H54 (cell line): Measurements from ENCODE around the gene DGKB.

Experiments used
- DNase-seq: peaks from one replicate; pipeline ENCODE4 v3.0.0; 2011; ENCODE audit warnings: low spot score, mixed read lengths; ENCODE audit not compliant: insufficient read length
- FAIRE-seq: peaks from 3 replicates; lab custom pipeline; 2011; peaks lifted over from hg19 to GRCh38; lab: Jason Lieb, UNC
- POLR2A ChIP-seq: IDR thresholded peaks from 2 replicates; pipeline ENCODE4 v1.6.1; 2011; ENCODE audit warnings: low read depth, mild to moderate bottlenecking, low read length

The DGKB gene

GRCh38 chr7:14773729-14774271 is 128.8 kb downstream of the DGKB start:
- TF ChIP-seq POLR2A: no peak
- FAIRE-seq: peak; percentile 64
- no peak for DNase-seq

DNA sequence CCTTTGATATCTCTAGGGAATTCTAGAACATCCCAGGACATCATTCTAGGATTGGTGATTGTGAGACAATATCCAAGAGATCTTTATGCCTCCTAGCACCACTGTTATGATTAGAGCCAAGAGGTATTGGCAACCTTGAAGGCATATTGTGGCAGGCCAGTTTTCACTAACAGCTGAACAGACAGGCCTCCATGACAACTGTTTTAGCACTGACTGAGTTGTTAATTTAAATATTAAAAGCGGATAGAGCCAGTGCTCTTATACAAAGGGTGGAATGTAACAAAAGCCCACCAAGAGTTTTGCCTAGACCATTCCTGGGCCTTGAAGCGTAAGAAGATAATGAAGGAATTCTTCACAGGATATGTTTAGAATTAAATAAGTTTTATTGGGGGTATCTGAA is 131.9 kb downstream of the DGKB start:
- no peak for FAIRE-seq
- TF ChIP-seq POLR2A: no peak
- no peak for DNase-seq

GRCh38 chr7:14769261-14769660 is 133.3 kb downstream of the DGKB start:
- DNase-seq (no peak), FAIRE-seq (peak; percentile 65)

DNA sequence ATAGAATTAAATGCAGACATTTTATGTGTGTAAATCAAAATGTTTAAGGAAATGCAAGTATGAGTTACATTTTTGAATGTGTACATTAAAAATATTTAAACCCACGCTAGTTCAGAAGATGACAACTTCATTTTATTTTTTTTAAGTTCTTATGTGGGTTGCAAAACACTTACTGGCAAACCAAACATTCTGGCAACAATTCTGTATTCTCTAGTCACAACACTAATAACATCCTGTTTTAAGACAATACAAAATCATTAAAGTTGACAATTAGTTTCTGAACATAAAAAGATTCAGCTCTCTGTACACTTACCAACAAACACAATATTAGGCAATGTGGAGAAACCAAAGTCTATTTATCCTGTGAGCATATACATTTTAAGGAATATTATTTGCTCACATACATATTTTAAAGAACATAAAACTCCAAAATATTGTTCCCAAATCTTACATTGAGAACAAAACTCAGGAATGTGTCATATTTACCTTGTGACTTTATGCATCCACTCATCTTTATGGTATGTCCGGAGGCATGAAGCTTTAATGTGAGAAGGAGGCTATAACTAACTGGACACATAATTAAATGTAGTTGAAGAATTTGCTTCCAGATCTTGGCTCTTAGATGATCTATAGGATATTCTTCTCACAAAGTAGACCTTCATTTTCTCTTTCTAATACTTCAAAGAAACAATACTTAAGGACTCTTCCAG is 134.7 kb downstream of the DGKB start:
- no peak for TF ChIP-seq POLR2A
- DNase-seq (no peak), FAIRE-seq (peak; percentile 88)

More at GRCh38 chr7:14769261-14769660, 133.3 kb downstream of the DGKB start:
- TF ChIP-seq POLR2A: no peak

DNA sequence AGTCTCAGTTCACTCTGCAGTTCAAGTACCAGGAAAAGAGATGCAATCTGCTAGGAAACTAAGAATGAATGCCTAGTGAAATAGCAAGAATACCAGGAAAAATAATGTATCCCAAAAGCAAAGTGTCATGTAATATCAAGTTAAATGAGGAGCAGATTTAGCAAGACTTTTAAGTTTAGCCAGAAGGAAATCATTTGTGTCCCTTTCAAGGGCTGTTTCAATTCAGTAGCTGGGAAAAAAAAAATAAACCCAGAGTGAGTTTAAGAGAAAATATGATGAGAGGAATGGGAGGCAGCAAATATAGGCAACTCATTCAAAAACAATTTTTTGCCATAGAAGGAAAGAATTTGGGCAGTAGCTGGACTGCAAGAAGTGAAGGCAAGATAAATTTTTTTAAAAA is 135.8 kb downstream of the DGKB start:
- no peak for TF ChIP-seq POLR2A
- peak; percentile 84 for FAIRE-seq
- no peak for DNase-seq

GRCh38 chr7:14765731-14766130 is 136.8 kb downstream of the DGKB start:
- DNase-seq: no peak
- TF ChIP-seq POLR2A: no peak
- FAIRE-seq: no peak

DNA sequence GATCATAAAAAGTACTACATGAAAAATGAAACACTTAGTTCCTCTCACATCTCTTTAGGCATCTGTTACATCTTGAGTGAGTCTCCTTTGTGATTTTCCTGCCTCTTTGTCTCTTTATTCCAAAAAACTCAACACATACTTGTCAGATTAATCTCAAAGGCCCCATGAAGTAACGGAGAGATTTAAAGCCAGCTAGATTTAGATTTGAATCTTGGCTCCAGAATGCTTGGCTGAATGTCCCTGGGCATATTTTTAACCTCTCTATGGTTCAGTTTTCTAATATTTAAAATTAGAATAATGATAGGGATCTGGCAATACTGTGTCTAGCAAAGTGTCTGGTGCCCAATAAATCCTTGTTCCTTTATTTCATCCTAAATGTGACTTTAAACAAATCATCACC is 140.0 kb downstream of the DGKB start:
- DNase-seq: no peak
- FAIRE-seq: peak; percentile 27
- no peak for TF ChIP-seq POLR2A

- no peak for TF ChIP-seq POLR2A
- FAIRE-seq (peak; percentile 99), DNase-seq (no peak)
Measured at GRCh38 chr7:14761510-14762296, 140.8 kb downstream of the DGKB start.

DNA sequence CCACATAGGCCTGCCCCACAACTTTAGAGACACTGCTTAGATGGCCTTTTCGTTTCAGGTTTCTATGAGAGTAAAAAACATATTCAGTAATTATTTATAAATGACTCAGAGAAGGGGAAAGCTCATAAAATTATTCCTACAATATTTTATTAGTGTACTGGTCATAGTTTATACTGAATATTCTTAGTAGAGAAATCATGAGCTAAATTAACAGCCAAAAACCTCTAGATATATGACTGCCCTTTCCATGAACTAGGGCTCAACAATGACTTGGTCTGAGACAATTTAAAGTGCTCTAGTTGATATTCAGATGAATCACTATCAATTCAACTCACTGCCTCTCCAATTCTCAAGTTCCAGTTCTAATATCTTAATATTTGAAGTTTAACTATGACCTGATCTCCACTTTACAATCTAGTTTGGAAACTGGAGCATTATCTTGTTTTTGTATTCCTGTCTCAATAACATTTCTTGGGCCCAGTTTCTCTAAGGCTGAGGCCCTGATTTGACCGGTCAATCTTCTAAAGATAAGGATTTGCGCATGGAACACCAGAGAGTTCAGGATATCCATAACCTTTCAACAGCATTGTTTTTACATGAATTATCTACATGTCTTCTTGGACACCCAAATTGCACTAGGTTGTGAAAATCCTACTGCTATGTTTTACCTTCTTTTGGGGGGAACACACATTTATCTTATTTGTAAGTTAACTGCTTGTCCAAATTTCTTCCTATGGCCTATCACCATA is 141.6 kb downstream of the DGKB start:
- no peak for TF ChIP-seq POLR2A
- DNase-seq: no peak
- FAIRE-seq: no peak

DNA sequence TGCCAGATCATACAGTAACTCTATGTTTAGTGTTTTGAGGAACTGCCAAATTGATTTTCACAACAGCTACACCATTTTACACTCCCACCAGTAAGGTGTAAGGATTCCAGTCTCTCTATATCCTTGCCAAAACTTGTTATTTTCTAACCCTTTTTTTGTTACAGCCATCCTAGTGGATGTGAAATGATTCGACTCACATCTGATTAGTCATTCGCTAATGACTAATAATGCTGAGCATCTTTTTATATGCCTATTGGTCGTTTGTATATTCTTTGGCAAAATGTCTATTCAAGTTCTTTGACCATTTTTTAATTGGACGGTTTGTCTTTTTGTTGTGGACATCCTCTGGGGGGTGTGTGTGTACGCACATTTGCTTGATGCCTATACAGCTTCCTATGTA is 142.8 kb downstream of the DGKB start:
- TF ChIP-seq POLR2A: no peak
- peak; percentile 90 for FAIRE-seq
- no peak for DNase-seq

- FAIRE-seq: peak; percentile 96
- DNase-seq: no peak
Measured at GRCh38 chr7:14754631-14755030, 147.9 kb downstream of the DGKB start.

DNA sequence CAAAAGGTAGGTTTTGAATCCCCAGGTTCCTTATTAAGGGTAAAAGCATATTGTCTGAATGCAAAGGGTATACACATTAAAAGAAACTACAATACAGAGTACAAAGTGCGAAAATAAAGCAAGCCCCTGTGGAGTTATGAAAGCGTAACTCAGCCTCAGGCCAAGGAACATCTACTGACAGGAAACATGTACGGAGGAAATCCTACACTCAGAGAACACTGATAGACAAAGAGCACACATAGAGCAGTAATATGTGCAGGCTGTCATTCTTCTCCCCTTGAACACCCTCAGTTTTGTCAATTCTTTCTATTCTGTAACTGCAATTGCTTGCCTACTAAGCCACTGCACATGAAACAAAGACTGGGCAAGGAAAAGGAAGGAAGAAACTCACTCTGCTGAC is 150.2 kb downstream of the DGKB start:
- no peak for DNase-seq
- no peak for FAIRE-seq
- TF ChIP-seq POLR2A: no peak

More at GRCh38 chr7:14754631-14755030, 147.9 kb downstream of the DGKB start:
- no peak for TF ChIP-seq POLR2A

- DNase-seq (no peak), FAIRE-seq (peak; percentile 91)
- no peak for TF ChIP-seq POLR2A
Measured at GRCh38 chr7:14751461-14751860, 151.1 kb downstream of the DGKB start.

- no peak for TF ChIP-seq POLR2A
- peak; percentile 99 for FAIRE-seq
- DNase-seq: peak; percentile 55
Measured at GRCh38 chr7:14748461-14748860, 154.1 kb downstream of the DGKB start.

GRCh38 chr7:14747701-14748100 is 154.8 kb downstream of the DGKB start:
- FAIRE-seq (peak; percentile 69), DNase-seq (no peak)
- TF ChIP-seq POLR2A: no peak
